Measurements from ENCODE around the gene SPRY1.

The SPRY1 gene, protein sequence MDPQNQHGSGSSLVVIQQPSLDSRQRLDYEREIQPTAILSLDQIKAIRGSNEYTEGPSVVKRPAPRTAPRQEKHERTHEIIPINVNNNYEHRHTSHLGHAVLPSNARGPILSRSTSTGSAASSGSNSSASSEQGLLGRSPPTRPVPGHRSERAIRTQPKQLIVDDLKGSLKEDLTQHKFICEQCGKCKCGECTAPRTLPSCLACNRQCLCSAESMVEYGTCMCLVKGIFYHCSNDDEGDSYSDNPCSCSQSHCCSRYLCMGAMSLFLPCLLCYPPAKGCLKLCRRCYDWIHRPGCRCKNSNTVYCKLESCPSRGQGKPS

DNA sequence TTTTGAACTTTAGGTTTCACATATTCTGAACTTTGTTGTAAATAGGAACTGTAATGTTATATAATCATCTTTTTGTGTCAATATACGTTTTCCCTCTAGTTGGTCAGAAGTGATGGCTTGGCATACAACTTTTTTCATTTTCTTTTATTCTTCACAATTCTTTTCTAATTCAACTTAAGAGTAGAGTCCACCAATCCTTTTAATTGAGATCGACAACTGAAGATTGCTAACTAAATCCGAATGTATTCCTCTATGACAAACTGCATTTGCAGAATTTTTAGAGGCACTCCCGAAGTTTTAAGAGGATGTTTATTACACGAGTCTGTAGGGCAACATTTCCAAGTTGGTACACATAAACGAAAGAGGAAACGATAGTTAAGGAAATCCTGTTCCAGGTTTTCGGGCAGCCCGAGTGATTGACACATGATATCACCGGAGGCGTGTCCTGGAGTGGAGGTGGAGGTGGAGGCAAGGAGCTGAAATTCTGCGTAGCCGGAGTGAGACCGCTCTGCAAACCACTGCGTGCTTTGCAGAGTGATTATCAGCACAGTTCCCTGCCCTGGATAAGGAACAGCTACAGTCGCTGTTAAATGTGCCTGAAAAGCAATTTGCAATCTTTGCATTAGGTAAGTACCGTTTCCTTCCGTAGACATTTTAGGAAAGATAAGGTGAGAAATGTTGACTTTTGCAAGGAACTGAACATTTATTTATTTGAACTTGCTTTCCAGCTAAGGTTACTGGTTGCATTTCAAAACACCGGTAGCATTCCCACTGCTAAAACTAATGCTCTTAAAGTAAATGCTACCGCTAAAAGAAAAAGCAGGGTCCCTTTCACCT lies at the start of gene SPRY1:
SPRY1 (plus strand) TSS at position 489 of the 837 bp plus-strand sequence. CDS start 4,797 bp downstream, outside the sequence.
- DNase-seq, result peak; percentile 71

- DNase-seq, result no peak
These were observed 49.6 kb upstream of the SPRY1 start for GRCh38 chr4:123346951-123347350.

DNA sequence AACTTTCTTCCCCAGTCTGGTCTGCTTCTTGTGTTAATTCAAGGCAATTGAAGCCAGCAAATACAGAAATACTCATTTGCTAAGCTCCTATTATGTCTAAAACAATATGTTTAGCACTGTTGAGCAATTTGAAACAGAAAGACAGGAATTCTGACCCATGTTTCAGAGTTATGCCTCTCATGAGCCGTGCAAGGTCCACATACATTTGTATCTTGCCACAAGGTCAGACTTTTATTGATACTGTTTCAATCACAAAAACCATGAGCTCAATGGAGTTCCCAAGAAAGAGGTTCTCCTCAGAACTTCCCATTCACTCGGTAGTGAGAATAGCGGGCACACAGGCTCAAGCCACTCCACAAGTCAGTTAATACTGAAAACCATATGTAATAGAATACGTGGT lies 47.6 kb upstream of the SPRY1 start:
- no peak for DNase-seq

GRCh38 chr4:123349421-123350190 lies 47.0 kb upstream of the SPRY1 start:
- no peak for DNase-seq

DNA sequence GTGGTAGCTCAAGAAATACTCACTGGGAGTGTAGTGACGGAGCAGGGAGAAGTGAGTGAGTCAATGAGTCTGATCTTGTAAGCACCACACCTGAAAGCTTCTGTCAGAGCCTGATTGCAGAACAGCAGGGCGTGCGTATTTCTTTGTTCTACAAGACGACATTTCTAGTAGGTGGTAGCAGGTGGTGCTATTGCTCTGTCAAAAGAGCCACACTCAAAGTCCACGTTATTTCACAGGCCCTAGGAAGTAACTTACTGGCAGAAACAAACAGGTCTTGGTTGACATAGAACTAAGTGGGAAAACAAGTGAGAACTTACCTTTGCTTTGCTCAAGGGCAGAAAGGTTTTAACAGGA lies 46.4 kb upstream of the SPRY1 start:
- DNase-seq, result no peak

DNA sequence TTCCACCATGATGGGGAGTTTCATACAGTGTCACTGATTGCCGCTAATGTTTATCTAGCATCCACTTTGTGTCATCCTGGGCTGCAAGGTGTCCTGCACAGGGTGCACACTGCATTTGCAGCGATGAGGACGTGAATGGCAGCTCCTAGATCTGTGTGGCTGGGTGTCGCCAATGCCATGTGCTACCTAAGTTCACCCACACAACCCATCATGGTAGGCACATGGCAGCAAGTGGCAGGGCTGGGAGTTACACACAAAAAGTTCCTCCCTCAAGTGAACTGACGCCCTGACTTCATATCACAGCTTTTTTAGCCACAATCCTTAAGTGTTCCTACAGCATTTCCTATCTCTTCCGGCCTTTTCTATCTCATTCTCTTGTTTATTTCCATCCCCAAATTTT lies 45.9 kb upstream of the SPRY1 start:
- DNase-seq, result no peak

- DNase-seq, result no peak
These were observed 44.9 kb upstream of the SPRY1 start for GRCh38 chr4:123351713-123352112.

- no peak for DNase-seq
These were observed 44.2 kb upstream of the SPRY1 start for GRCh38 chr4:123352240-123352945.

DNA sequence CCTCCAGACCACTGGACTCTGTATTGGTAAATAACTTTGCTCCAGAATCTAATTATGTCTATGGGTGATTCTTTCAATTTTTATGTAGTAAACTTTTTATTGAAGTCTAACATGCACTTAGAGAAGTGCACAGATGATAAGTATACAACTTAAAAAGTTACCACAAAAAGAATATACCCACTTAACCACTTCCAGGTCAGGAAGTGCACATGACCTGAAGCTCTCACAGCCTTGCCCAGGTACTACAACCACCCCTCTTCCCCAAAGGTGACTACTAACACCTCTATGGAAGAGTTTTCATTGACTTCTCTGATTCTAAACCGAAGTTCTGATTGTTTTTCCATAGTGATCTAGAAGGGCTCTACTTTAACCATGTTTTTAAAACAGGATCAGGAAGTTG lies 43.6 kb upstream of the SPRY1 start:
- no peak for DNase-seq

DNA sequence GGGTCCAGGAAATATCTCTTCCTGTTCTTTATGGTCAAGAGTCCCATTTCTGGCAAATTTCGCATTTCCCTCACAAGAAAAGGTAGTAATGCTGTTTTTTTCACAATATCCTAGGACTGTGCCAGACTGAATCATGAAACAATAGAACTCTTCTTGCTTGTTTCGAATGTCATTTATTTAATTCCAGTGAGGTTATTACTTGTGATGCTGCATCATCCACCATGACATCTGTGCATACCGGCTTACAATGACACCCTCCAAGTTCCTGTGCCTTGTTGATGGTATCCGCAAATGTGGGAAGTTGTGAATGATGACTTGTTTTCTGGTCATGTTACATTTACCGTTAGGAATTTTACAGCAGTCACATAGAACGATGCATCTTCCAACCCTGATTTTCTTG lies 42.9 kb upstream of the SPRY1 start:
- no peak for DNase-seq

GRCh38 chr4:123354701-123355100 lies 41.9 kb upstream of the SPRY1 start:
- no peak for DNase-seq

DNA sequence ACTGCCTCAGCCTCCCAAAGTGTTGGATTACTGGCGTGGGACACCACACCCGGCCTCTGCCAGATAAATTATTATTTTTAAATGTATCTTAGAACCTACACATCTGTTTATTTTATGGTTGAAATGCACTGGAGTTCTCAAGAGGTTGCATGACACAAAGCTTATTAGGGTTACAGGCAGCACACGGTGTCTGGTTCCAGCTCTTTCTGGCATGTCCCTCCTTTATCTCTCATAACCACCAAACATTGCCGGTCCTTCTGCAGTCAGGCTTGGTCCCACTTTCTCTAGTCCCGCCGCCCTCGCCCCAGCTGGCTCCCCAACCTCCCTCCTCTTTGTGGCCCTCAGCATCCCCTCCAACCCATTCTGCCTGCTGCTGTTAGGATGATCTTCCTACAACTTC lies 39.7 kb upstream of the SPRY1 start:
- no peak for DNase-seq

DNA sequence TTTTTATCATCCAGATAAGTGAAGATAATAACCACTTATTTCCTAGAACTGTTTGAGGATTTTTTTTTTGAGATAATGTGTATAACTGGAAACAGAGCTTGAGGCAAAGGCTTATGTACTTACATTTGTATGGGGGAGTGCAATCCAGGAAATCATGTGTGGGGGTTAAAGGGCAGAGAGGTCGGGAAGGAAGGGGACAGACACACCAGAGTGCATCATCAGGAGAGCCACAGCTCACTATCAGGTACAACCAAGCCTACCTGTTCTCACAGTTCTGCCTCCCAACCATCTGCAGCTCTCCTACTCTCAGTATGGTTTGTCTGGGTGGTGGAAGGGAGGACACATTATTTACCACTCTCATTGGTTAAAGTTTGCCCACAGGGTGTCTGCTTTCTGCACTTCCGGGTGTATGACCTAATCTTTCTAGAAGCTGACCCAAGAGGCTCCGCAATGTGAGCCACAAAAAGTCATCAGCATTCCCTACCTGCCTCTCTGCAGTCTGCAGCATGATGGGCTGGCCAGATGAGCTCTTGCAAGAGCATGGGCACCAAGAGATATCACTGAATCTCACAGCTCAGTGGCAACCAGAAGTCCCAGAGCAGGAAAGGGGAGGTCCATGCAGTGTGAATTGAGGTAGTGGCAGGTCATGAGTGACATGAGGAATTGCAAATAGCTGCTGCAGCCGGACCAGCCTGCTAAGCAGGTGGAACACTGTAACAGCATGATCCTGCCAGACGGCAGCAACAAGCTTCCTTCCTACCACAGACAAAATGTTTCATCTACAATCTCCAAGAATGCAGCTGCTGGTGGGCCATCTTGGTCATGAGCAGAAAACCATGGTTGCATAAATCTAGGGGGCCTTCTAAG lies 36.9 kb upstream of the SPRY1 start:
- no peak for DNase-seq

GRCh38 chr4:123361195-123361861 lies 35.3 kb upstream of the SPRY1 start:
- no peak for DNase-seq

DNA sequence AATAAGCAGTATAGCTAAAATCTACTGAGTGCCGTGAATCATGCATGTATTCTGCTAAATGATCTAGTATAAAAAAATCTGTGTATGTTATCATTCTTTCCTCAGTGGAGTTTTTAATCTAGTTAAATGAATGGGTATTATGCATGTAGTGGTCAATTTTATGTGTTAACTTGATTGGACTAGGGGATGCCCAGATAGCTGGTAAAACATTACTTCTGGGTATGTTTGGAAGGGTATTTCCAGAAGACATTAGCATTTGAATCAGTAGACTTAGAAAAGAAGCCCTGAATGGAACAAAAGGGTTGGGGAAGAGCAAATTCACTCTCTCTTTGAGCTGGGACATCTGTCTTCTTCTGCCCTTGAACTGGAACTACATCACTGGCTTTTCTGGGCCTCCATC lies 34.5 kb upstream of the SPRY1 start:
- DNase-seq, result no peak

DNA sequence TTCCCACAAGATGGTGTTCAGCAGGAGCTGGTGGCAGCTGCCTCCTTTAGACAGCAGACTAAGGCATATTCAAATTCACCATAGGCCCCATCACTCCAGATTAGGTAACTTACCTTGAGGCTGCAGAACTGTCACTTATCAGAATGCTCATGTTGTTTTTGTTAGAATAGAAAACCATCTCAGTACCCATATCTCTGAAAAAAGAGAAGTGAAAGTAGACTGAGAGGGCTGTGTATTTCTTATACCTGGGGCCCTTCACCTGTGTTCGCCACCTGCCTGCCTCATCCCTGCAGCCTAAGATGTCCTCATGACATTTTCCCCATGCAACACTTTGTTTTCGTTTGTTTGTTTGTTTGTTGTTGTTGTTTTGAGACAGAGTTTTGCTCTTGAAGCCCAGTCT lies 32.9 kb upstream of the SPRY1 start:
- DNase-seq, result no peak

- DNase-seq, result no peak
These were observed 31.7 kb upstream of the SPRY1 start for GRCh38 chr4:123364906-123365305.

DNA sequence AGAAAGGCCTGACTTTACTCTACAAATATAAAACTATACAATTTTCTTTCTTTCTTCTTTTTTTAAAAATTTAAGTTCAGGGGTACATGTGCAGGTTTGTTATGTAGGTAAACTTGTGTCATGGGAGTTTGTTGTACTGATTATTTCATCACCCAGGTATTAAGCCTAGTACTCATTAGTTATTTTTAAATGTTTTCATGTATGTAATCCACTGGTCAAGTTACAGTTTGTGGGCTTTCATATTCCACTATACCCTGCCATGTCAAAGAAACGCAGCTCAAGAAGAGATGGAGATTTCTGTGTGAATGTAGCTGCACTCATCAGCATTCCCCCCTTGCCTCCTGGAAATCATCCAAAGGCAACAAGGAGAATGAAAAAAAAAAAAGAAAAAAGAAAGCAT lies 31.2 kb upstream of the SPRY1 start:
- DNase-seq, result no peak

GRCh38 chr4:123366144-123366748 lies 30.3 kb upstream of the SPRY1 start:
- DNase-seq, result no peak

- DNase-seq, result no peak
These were observed 17.8 kb upstream of the SPRY1 start for GRCh38 chr4:123378794-123379193.

GRCh38 chr4:123379392-123379791 lies 17.2 kb upstream of the SPRY1 start:
- DNase-seq, result no peak
